Measurements from ENCODE around the gene NUBP1.
"Not testable (repeated sequence)": the region's sequence is repeated elsewhere in the genome, so short reads cannot be mapped to it uniquely, and the experiment has no call there.

The NUBP1 gene

GRCh38 chr16:10752843-10753523 is 9.3 kb downstream of the NUBP1 start:
- no peak for DNase-seq

- DNase-seq, result no peak
Measured at GRCh38 chr16:10753670-10754069, 10.0 kb downstream of the NUBP1 start.

- DNase-seq, result no peak
Measured at GRCh38 chr16:10754941-10755340, 11.3 kb downstream of the NUBP1 start.

- no peak for DNase-seq
Measured at GRCh38 chr16:10756574-10756973, 12.9 kb downstream of the NUBP1 start.

- no peak for DNase-seq
Measured at GRCh38 chr16:10760858-10761257, 17.2 kb downstream of the NUBP1 start.

- DNase-seq, result no peak
Measured at GRCh38 chr16:10761373-10761772, 17.7 kb downstream of the NUBP1 start.

- no peak for DNase-seq
Measured at GRCh38 chr16:10762336-10763016, 18.8 kb downstream of the NUBP1 start.

GRCh38 chr16:10763456-10763855 is 19.8 kb downstream of the NUBP1 start:
- DNase-seq, result no peak

GRCh38 chr16:10765772-10766171 is 22.1 kb downstream of the NUBP1 start:
- DNase-seq, result no peak

GRCh38 chr16:10767127-10767526 is 23.5 kb downstream of the NUBP1 start:
- no peak for DNase-seq

- no peak for DNase-seq
Measured at GRCh38 chr16:10769381-10769780, 25.7 kb downstream of the NUBP1 start.

GRCh38 chr16:10770907-10771306 is 27.3 kb downstream of the NUBP1 start:
- no peak for DNase-seq

- no peak for DNase-seq
Measured at GRCh38 chr16:10776280-10776679, 32.6 kb downstream of the NUBP1 start.

GRCh38 chr16:10776923-10777322 is 33.3 kb downstream of the NUBP1 start:
- DNase-seq, result not testable (repeated sequence)

- no peak for DNase-seq
Measured at GRCh38 chr16:10777356-10777755, 33.7 kb downstream of the NUBP1 start.

GRCh38 chr16:10779908-10780307 is 36.3 kb downstream of the NUBP1 start:
- not testable (repeated sequence) for DNase-seq

- DNase-seq, result no peak
Measured at GRCh38 chr16:10780628-10781027, 37.0 kb downstream of the NUBP1 start.

GRCh38 chr16:10782628-10783027 is 39.0 kb downstream of the NUBP1 start:
- DNase-seq, result no peak

- no peak for DNase-seq
Measured at GRCh38 chr16:10787304-10787703, 43.7 kb downstream of the NUBP1 start.

GRCh38 chr16:10788630-10789029 is 45.0 kb downstream of the NUBP1 start:
- DNase-seq, result not testable (repeated sequence)

- DNase-seq, result no peak
Measured at GRCh38 chr16:10791048-10791447, 47.4 kb downstream of the NUBP1 start.

GRCh38 chr16:10799736-10800135 is 56.1 kb downstream of the NUBP1 start:
- no peak for DNase-seq

- no peak for DNase-seq
Measured at GRCh38 chr16:10805334-10805733, 61.7 kb downstream of the NUBP1 start.

- DNase-seq, result no peak
Measured at GRCh38 chr16:10806698-10807097, 63.1 kb downstream of the NUBP1 start.

GRCh38 chr16:10808218-10808617 is 64.6 kb downstream of the NUBP1 start:
- no peak for DNase-seq

Measured in NCI-H2081 treated with DMSO at 0.1 percent for 48 hours (cell line).